ENCODE data around the gene EGR1.

GRCh38 chr5:138438003-138438723, 27.1 kb upstream of the EGR1 start:
- TF ChIP-seq SP1 (IDR thresholded peaks at IDR 0.05) (no peak), SUZ12 (IDR thresholded peaks at IDR 0.05) (no peak), HDGF (IDR thresholded peaks at IDR 0.05; ENCODE audit: borderline replicate concordance) (no peak)

All from HEK293T (cell line).